Glomerular visceral epithelial cell (primary cell): ENCODE data around the gene ST6GAL1.
"Not testable (repeated sequence)": the region's sequence is repeated elsewhere in the genome, so short reads cannot be mapped to it uniquely, and the experiment has no call there.

ENCODE experiments used
- DNase-seq: peaks from one replicate; pipeline ENCODE4 v3.0.0-alpha.2; 2016; ENCODE audit errors: extremely low spot score

Gene ST6GAL1

DNA sequence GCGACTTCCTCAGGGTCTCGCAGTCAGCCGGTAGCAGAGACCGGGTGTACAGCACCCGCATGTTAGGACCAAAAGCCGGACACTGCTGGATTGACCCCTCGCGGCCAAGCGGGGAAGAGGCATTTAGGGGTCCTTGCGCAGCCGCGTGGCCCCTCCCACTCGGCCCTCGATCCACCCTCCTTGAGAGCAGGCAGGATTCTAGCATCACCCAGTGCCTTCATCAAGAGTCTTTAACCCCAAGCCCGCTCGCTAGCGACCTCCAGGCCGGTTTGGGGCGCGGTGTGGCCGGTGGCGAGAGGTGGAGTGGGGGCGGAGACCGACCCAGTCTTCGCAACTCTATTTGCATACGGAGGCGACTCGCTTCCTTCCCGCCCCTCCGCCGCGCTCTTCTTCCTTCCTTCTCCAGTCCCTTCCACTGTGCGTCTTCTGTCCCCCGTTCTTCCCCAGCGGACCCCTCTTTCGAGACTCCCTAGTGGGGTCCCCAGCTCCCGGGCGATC, at the start of gene ST6GAL1:
Gene ST6GAL1, plus strand, starts transcription at position 384 of the 498 bp plus-strand sequence. CDS start 112,178 bp downstream, outside the sequence.
- peak; percentile 44 for DNase-seq

GRCh38 chr3:186882150-186882524, 48.2 kb upstream of the ST6GAL1 start:
- no peak for DNase-seq

GRCh38 chr3:186882881-186883685, 47.2 kb upstream of the ST6GAL1 start:
- peak; percentile 67 for DNase-seq

GRCh38 chr3:186883686-186884058, 46.7 kb upstream of the ST6GAL1 start:
- no peak for DNase-seq

GRCh38 chr3:186884868-186885267, 45.5 kb upstream of the ST6GAL1 start:
- not testable (repeated sequence) for DNase-seq

DNA sequence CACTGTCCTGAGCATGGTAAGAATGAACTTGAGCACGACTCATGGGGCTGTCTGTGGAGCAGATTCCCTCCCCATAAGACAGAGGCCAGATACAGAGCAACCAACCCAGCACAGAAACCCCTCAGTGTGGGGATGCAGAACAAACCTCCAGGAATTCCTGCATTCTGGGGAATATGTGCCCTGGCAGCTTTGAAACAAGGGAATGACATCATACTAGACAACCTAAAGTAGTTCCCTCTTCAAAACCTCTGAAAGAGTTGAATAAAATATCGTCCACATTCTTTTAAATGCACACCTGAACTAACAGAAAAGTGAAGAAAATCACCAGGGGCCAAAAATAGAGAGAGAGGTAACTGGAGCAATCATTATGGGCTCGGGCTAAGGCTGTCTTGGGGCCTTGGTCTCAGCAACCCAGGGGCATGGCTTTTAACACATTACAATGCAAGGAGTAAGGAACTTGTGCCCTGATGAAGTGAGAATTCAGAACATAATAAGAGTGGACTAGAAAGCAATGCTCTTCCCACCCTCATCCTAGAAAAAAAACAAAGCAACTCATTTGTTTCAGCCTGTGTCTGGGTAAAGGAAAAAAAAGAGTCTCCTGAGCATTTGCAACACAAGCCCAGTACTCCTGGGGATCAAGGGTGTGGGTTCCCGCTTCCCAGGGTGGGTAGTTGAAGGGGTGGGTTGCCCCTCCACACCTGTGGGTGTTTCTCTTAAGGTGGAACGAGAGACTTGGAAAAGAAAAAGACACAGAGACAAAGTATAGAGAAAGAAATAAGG, 43.9 kb upstream of the ST6GAL1 start:
- no peak for DNase-seq

GRCh38 chr3:186887507-186887938, 42.8 kb upstream of the ST6GAL1 start:
- DNase-seq, result not testable (repeated sequence)

- no peak for DNase-seq
Observed at GRCh38 chr3:186888569-186888968, 41.8 kb upstream of the ST6GAL1 start.

DNA sequence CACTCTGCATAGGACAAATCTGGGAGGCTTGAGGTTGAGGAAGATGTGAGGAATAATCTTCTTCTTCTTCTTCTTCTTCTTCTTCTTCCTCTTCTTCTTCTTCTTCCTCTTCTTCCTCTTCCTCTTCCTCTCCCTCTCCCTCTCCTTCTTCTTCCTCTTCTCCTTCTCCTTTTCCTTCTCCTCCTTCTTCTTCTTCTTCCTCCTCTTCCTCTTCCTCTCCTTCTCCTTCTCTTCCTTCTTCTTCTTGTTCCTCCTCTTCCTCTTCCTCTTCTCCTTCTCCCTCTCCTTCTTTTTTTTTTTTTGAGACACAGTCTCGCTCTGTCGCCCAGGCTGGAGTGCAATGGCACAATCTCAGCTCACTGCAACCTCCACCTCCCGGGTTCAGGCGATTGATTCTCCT, 40.6 kb upstream of the ST6GAL1 start:
- not testable (repeated sequence) for DNase-seq

- no peak for DNase-seq
Observed at GRCh38 chr3:186890911-186891310, 39.4 kb upstream of the ST6GAL1 start.

- DNase-seq, result not testable (repeated sequence)
Observed at GRCh38 chr3:186893071-186893470, 37.3 kb upstream of the ST6GAL1 start.

DNA sequence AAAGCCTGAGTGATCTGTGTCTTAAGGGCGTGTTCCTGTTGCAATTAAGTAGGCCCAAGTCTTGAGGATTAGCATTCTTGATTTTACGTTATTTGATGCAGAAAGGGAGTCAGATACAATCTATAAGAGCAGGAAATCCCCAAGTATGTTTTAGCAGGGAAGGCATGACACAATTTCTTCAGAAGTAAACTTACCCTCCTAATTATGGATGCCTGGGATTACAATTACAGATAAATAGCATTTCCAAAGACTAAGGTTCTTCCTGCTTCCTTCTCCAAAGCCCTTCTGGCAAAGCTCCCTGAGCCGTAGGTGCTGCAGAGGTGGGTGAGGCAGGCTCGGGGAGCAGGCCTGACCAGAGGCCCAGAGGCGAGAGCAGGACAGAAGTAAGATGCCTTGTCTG, 34.9 kb upstream of the ST6GAL1 start:
- no peak for DNase-seq

GRCh38 chr3:186896006-186896405, 34.3 kb upstream of the ST6GAL1 start:
- DNase-seq, result no peak

DNA sequence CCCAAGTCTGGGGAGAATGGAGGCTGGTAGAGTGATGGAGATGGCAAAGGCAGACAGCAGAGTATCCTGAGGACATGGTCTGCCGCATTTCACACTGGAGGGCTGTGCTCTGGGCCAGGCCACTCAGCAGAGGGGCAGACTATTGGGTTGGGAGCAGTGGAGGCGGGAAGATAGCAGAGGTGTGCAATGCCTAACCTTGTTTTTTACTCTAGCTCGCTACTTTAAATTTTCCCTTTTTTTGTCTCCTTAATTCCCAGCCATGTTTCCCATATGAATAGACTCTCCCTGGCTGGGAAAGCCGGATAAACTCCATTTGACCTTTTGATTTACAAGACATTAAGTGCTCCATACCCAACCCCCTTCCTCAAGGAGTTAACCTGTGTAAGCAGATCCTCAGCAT, 33.5 kb upstream of the ST6GAL1 start:
- no peak for DNase-seq

DNA sequence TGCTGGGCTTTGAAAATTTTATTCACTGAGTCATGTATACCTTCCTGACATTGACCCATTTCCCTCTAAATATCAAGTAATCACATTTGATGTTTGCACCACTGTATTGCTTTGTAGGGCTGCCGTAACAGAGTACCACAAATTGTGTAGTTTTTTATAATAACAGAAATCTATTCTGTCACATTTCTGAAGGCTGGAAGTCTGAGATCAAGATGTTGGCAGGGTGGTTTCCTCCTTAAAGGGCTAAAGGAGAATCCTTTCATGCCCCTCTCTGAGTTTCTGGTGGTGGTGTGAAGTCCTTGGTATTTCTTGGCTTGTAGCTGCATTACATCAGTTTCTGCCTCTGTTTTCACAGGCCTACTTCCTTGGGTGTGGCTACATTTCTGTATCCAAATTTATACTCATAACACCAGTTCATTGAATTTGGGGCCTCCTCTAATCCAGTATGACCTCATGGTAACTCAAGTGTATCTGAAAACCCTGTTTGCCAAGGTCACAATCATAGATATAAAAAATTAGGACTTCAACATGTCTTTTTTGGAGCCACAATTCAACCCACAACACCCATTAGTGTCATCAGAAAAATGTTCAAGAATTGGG, 29.1 kb upstream of the ST6GAL1 start:
- DNase-seq, result peak; percentile 24

DNA sequence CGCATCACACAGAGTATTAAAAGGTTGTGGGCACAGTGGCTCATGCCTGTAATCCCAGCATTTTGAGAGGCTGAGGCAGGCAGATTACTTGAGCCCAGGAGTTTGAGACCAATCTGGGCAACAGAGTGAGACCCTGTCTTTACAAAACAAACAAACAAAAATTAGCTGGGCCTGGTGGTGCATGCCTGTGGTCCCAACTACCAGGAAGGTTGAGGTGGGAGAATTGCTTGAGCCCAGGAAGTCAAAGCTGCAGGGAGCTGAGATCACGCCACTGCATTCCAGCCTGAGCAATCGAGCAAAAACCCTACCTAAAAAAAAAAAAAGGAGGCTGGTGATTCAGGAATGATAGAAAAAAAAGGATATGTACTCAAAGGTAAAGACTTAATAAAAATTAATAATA, 28.2 kb upstream of the ST6GAL1 start:
- peak; percentile 70 for DNase-seq

DNA sequence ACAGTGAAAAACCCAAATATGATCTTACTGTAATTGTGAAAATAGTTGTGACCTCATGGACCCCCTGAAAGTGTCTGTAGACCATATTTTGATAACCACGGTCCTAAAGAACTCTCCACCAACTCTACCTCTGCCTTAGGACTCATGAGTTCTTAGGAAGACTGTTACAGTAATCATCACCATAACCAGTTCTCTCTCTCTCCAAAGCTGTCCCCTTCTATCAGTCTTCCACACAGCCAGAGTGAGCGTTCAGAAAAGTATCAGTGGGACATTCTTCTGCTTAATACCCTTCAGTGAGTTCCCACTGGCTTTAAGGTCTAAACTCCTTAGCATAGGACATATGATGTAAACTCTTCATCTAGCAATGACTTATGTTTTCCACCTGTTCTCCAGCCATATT, 27.6 kb upstream of the ST6GAL1 start:
- DNase-seq, result no peak

- DNase-seq, result not testable (repeated sequence)
Observed at GRCh38 chr3:186903676-186904075, 26.6 kb upstream of the ST6GAL1 start.

GRCh38 chr3:186907075-186907474, 23.3 kb upstream of the ST6GAL1 start:
- DNase-seq, result not testable (repeated sequence)

DNA sequence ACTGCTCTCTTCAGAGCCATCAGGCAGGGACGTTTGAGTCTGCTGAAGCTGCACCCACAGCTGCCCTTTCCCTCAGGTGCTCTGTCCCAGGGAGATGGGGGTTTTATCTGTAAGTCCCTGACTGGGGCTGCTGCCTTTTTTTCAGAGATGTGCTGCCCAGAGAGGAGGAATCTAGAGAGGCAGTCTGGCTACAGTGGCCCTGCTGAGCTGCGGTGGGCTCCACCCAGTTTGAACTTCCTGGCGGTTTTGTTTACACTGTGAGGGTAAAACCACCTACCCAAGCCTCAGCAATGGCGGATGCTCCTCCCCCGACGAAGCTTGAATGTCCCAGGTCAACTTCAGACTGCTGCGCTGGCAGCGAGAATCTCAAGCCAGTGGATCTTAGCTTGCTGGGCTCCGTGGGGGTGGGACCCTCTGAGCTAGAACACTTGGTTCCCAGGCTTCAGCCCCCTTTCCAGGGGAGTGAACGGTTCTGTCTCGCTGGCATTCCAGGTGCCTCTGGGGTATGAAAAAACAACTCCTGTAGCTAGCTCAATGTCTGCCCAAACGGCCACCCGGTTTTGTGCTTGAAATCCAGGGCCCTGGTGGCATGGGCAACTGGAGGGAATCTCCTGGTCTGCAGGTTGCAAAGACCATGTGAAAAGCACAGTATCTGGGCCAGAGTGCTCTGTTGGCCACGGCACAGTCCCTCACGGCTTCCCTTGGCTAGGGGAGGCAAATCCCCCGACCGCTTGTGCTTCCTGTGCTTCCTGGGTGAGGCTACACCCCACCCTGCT, 21.1 kb upstream of the ST6GAL1 start:
- no peak for DNase-seq
